ENCODE measurements around the gene THSD7A.

Gene THSD7A

GRCh38 chr7:11625669-11626068 is 206.3 kb downstream of the THSD7A start:
- no peak overlapping the region for H3K27ac ChIP-seq (ENCODE audit: insufficient read depth in 1 of 2, low read depth in 1 of 2, low read length in 2 of 2, poor library complexity in 1 of 2, severe bottlenecking in 2 of 2)
- H3K27me3 ChIP-seq (replicated peaks in 2 of 5; ENCODE audit: control insufficient read depth in 4 of 5, insufficient read depth in 5 of 5, low read length in 4 of 5) = no peaks in the 10 kb centered on the region
- peaks cover 0 to 3% (median 0%) of the 10 kb centered on the region in 5 experiments for H3K9me3 ChIP-seq (ENCODE audit: control extremely low read depth in 1 of 5, control insufficient read depth in 4 of 5, insufficient read depth in 2 of 5, low read depth in 1 of 5, low read length in 4 of 5)
- WGBS (ENCODE audit: insufficient coverage) = no CpG with 5 or more reads among the region's 2 CpGs
- no peaks in the 10 kb centered on the region for H3K36me3 ChIP-seq (ENCODE audit: control insufficient read depth in 4 of 4, insufficient read depth in 4 of 4, low read length in 3 of 4)
- no peak for DNase-seq
- ChIA-PET POLR2A (no interaction called here), CTCF (no interaction called here)
- H3K4me1 ChIP-seq (ENCODE audit: control extremely low read depth in 1 of 4, control insufficient read depth in 4 of 4, insufficient read depth in 4 of 4, low read length in 3 of 4) = no peaks in the 10 kb centered on the region
- H3K4me3 ChIP-seq (ENCODE audit: control insufficient read depth in 1 of 7, extremely low read depth in 1 of 7, insufficient read depth in 4 of 7, low read depth in 2 of 7, low read length in 6 of 7) = no peak overlapping the region

DNA sequence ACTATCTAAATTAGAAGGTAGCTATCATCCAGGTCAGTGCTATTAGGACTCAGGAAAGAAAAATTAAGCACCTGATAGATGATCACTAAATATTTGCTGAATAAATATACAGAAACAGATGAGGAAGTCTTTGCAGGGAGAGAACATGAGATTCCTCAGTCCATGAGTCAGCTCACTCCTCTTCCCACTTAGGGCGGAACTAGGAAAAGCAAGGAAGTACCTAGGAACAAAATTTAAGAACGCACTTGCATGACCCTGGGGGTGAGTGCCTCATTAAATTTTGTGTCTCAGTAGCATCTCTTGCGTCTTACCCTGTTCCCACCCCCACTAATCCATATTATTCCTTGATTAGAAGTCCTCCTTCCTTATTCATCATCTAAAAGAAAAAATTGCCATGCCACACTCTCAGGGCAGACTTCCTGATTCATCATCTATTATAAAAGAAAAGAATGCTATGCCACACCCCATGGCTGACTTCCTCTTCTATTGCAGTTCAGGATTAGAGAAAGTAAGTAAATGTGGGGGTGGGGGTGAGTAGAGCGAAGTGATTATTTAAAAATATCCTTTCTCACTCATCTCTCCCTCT is 208.8 kb downstream of the THSD7A start:
- POLR2A ChIA-PET = no interaction called here

DNA sequence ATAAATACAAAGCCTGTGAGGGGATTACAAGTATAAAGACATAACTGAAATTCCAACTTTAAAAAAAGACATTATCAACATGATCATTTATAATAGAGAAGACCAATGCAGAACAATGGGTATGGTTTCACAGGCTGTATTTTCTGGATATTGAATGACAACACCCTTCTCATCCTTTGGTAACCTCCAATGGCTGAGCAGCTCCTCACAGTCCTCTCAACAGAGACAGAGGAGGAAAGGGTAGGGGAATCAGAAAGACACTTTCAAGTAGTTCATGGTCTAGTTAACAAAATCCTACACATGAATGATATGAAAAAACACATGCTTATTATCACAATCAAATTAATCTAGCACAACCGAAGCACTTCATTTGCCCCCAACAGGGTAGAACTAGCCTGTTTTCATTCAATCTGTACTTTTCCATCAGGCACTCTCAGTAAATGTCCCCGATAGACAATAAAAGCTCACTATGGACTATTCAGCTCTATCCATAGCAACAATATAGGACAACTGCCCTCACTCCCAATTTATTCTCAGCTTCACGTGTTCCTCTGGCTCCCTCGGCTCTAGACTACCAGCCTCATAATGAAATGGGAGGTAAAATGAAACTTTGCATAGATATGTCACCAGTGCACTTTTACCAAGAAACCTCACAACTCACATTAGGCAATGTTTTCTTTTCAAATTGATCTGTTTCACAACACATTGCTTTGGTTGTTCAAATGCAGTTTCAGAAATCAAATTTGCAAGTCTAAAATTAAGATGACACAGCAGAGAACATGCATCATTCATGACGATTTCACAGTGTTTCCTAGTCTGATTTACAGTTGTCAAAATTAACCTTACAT is 211.4 kb downstream of the THSD7A start:
- 96% methylated on average over 3 of the region's 5 CpGs for WGBS (ENCODE audit: insufficient coverage)
- no peak overlapping the region for H3K27ac ChIP-seq (ENCODE audit: insufficient read depth in 1 of 2, low read depth in 1 of 2, low read length in 2 of 2, poor library complexity in 1 of 2, severe bottlenecking in 2 of 2)
- H3K4me1 ChIP-seq (ENCODE audit: control extremely low read depth in 1 of 4, control insufficient read depth in 4 of 4, insufficient read depth in 4 of 4, low read length in 3 of 4) = no peaks in the 10 kb centered on the region
- no peak for DNase-seq
- ChIA-PET CTCF (no interaction called here), POLR2A (no interaction called here)
- H3K9me3 ChIP-seq (ENCODE audit: control extremely low read depth in 1 of 5, control insufficient read depth in 4 of 5, insufficient read depth in 2 of 5, low read depth in 1 of 5, low read length in 4 of 5) = no peaks in the 10 kb centered on the region
- no peaks in the 10 kb centered on the region for H3K27me3 ChIP-seq (replicated peaks in 2 of 5; ENCODE audit: control insufficient read depth in 4 of 5, insufficient read depth in 5 of 5, low read length in 4 of 5)
- H3K4me3 ChIP-seq (ENCODE audit: control insufficient read depth in 1 of 7, extremely low read depth in 1 of 7, insufficient read depth in 4 of 7, low read depth in 2 of 7, low read length in 6 of 7) = no peak overlapping the region
- no peaks in the 10 kb centered on the region for H3K36me3 ChIP-seq (ENCODE audit: control insufficient read depth in 4 of 4, insufficient read depth in 4 of 4, low read length in 3 of 4)

More for the DNA sequence above, 208.8 kb downstream of the THSD7A start:
- Histone ChIP-seq H3K36me3 (ENCODE audit: control insufficient read depth in 4 of 4, insufficient read depth in 4 of 4, low read length in 3 of 4) (no peaks in the 10 kb centered on the region), H3K27me3 (replicated peaks in 2 of 5; ENCODE audit: control insufficient read depth in 4 of 5, insufficient read depth in 5 of 5, low read length in 4 of 5) (no peaks in the 10 kb centered on the region), H3K4me3 (ENCODE audit: control insufficient read depth in 1 of 7, extremely low read depth in 1 of 7, insufficient read depth in 4 of 7, low read depth in 2 of 7, low read length in 6 of 7) (no peak overlapping the region), H3K27ac (ENCODE audit: insufficient read depth in 1 of 2, low read depth in 1 of 2, low read length in 2 of 2, poor library complexity in 1 of 2, severe bottlenecking in 2 of 2) (no peak overlapping the region), H3K9me3 (ENCODE audit: control extremely low read depth in 1 of 5, control insufficient read depth in 4 of 5, insufficient read depth in 2 of 5, low read depth in 1 of 5, low read length in 4 of 5) (no peaks in the 10 kb centered on the region), H3K4me1 (ENCODE audit: control extremely low read depth in 1 of 4, control insufficient read depth in 4 of 4, insufficient read depth in 4 of 4, low read length in 3 of 4) (no peaks in the 10 kb centered on the region)
- no peak for DNase-seq
- 100% methylated on average over 2 of the region's 4 CpGs for WGBS (ENCODE audit: insufficient coverage)
- CTCF ChIA-PET = no interaction called here

DNA sequence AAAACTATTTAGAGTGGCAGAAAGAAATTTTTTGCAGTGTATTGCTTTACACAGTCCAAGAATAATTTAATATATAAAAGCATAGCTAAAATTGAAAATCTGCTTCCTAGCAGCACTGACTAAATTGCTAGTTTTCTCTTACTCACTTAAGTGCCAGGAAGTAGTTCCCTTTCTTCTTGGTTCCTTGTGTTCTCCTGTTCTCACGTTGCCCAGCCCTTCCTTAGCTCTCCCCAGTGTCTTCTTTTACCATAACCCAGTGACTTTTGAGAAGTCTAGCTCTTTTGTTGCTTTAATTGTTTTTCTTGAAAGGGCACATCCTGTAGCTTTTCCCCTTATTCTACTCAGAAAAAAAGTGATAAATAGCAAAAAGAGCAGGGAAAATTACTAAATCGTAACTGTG is 215.5 kb downstream of the THSD7A start:
- H3K4me1 ChIP-seq (ENCODE audit: control extremely low read depth in 1 of 4, control insufficient read depth in 4 of 4, insufficient read depth in 4 of 4, low read length in 3 of 4) = no peaks in the 10 kb centered on the region
- H3K27ac ChIP-seq (ENCODE audit: insufficient read depth in 1 of 2, low read depth in 1 of 2, low read length in 2 of 2, poor library complexity in 1 of 2, severe bottlenecking in 2 of 2) = no peak overlapping the region
- H3K36me3 ChIP-seq (ENCODE audit: control insufficient read depth in 4 of 4, insufficient read depth in 4 of 4, low read length in 3 of 4) = no peaks in the 10 kb centered on the region
- POLR2A ChIA-PET = no interaction called here
- DNase-seq = no peak
- H3K4me3 ChIP-seq (ENCODE audit: control insufficient read depth in 1 of 7, extremely low read depth in 1 of 7, insufficient read depth in 4 of 7, low read depth in 2 of 7, low read length in 6 of 7) = no peak overlapping the region
- no peaks in the 10 kb centered on the region for H3K27me3 ChIP-seq (replicated peaks in 2 of 5; ENCODE audit: control insufficient read depth in 4 of 5, insufficient read depth in 5 of 5, low read length in 4 of 5)
- WGBS (ENCODE audit: insufficient coverage) = 57% methylated on average over 1 of the region's 2 CpGs
- no peaks in the 10 kb centered on the region for H3K9me3 ChIP-seq (ENCODE audit: control extremely low read depth in 1 of 5, control insufficient read depth in 4 of 5, insufficient read depth in 2 of 5, low read depth in 1 of 5, low read length in 4 of 5)
- CTCF ChIA-PET = no interaction called here

DNA sequence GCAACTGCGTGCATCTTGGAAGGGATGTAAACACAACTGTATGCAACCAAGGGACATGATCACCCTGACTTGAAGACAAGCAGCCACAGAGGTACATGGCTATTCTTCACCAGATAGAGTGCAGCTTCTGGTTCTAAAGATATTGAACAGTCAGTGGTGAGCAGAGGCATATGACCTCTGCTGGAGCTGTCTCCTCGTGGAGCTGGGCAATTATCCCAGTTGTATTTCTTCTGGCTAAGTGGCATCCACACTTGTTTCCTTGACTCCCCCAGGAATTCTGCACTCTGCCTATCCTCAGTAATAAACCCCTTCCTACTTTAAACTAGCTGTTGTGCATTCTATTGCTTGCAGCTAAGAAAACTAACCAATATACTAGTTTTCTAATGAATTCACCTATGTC is 216.8 kb downstream of the THSD7A start:
- no peak for DNase-seq
- WGBS (ENCODE audit: insufficient coverage) = 94% methylated on average over 2 of the region's 2 CpGs
- H3K4me1 ChIP-seq (ENCODE audit: control extremely low read depth in 1 of 4, control insufficient read depth in 4 of 4, insufficient read depth in 4 of 4, low read length in 3 of 4) = no peaks in the 10 kb centered on the region
- H3K27me3 ChIP-seq (replicated peaks in 2 of 5; ENCODE audit: control insufficient read depth in 4 of 5, insufficient read depth in 5 of 5, low read length in 4 of 5) = no peaks in the 10 kb centered on the region
- POLR2A ChIA-PET = no interaction called here
- no peak overlapping the region for H3K4me3 ChIP-seq (ENCODE audit: control insufficient read depth in 1 of 7, extremely low read depth in 1 of 7, insufficient read depth in 4 of 7, low read depth in 2 of 7, low read length in 6 of 7)
- no peaks in the 10 kb centered on the region for H3K36me3 ChIP-seq (ENCODE audit: control insufficient read depth in 4 of 4, insufficient read depth in 4 of 4, low read length in 3 of 4)
- no peak overlapping the region for H3K27ac ChIP-seq (ENCODE audit: insufficient read depth in 1 of 2, low read depth in 1 of 2, low read length in 2 of 2, poor library complexity in 1 of 2, severe bottlenecking in 2 of 2)
- CTCF ChIA-PET = no interaction called here
- H3K9me3 ChIP-seq (ENCODE audit: control extremely low read depth in 1 of 5, control insufficient read depth in 4 of 5, insufficient read depth in 2 of 5, low read depth in 1 of 5, low read length in 4 of 5) = no peaks in the 10 kb centered on the region

DNA sequence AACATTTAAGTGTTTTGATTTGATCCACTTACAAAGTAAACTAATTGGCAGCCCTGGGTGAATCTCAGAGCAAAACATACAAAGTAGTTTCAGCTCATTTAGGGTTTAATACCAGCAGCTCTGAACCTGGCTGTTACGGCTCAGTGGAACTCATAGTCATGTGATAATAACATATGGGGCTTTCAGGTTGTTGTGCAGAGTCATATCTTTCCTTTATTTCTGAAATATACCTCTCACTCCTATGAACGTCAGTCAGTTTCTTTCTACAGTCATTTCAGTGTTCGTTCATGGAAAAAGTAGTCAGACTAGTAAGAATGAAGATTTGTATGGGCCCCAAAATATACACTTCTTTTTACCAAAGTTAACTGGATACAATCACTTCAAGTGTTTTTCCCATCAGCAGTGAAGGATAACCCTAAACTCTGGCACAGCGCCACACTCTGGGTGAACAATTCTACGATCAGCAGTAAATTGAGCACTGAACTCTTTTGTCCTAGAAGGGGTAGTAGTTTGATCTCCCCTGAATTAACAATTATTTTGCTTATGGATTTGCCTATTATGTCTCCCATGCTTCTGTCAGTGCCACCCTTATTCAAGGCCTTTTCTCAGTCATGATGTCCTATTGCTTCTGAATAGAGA is 218.6 kb downstream of the THSD7A start:
- Histone ChIP-seq H3K4me1 (ENCODE audit: control extremely low read depth in 1 of 4, control insufficient read depth in 4 of 4, insufficient read depth in 4 of 4, low read length in 3 of 4) (no peaks in the 10 kb centered on the region), H3K36me3 (ENCODE audit: control insufficient read depth in 4 of 4, insufficient read depth in 4 of 4, low read length in 3 of 4) (no peaks in the 10 kb centered on the region), H3K9me3 (ENCODE audit: control extremely low read depth in 1 of 5, control insufficient read depth in 4 of 5, insufficient read depth in 2 of 5, low read depth in 1 of 5, low read length in 4 of 5) (no peaks in the 10 kb centered on the region), H3K27ac (ENCODE audit: insufficient read depth in 1 of 2, low read depth in 1 of 2, low read length in 2 of 2, poor library complexity in 1 of 2, severe bottlenecking in 2 of 2) (no peak overlapping the region), H3K4me3 (ENCODE audit: control insufficient read depth in 1 of 7, extremely low read depth in 1 of 7, insufficient read depth in 4 of 7, low read depth in 2 of 7, low read length in 6 of 7) (no peak overlapping the region), H3K27me3 (replicated peaks in 2 of 5; ENCODE audit: control insufficient read depth in 4 of 5, insufficient read depth in 5 of 5, low read length in 4 of 5) (no peaks in the 10 kb centered on the region)
- ChIA-PET POLR2A (no interaction called here), CTCF (no interaction called here)
- 100% methylated on average over 2 of the region's 5 CpGs for WGBS (ENCODE audit: insufficient coverage)
- DNase-seq = no peak

DNA sequence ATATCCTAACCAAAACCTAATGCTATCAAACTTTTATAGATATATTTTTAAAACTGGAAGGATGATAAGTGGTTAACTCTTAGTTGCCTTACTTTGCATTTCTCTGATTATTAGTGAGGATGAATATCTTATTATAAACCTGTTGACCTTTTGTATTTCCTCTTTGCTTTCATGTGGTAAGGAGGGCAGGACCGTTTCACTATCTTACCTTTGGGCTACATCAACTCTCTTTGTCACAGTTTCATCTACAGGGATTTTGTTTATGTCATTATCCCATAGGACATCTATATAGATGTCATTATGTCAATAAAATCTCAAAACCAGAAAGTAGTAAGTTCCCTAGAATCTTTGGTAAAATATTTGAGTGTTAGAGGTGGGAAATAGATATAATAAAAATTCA is 219.3 kb downstream of the THSD7A start:
- H3K27me3 ChIP-seq (replicated peaks in 2 of 5; ENCODE audit: control insufficient read depth in 4 of 5, insufficient read depth in 5 of 5, low read length in 4 of 5) = no peaks in the 10 kb centered on the region
- H3K36me3 ChIP-seq (ENCODE audit: control insufficient read depth in 4 of 4, insufficient read depth in 4 of 4, low read length in 3 of 4) = no peaks in the 10 kb centered on the region
- no peak overlapping the region for H3K27ac ChIP-seq (ENCODE audit: insufficient read depth in 1 of 2, low read depth in 1 of 2, low read length in 2 of 2, poor library complexity in 1 of 2, severe bottlenecking in 2 of 2)
- WGBS (ENCODE audit: insufficient coverage) = no CpG with 5 or more reads among the region's 1 CpG
- DNase-seq = no peak
- ChIA-PET POLR2A (no interaction called here), CTCF (no interaction called here)
- H3K4me3 ChIP-seq (ENCODE audit: control insufficient read depth in 1 of 7, extremely low read depth in 1 of 7, insufficient read depth in 4 of 7, low read depth in 2 of 7, low read length in 6 of 7) = no peak overlapping the region
- H3K4me1 ChIP-seq (ENCODE audit: control extremely low read depth in 1 of 4, control insufficient read depth in 4 of 4, insufficient read depth in 4 of 4, low read length in 3 of 4) = no peaks in the 10 kb centered on the region
- no peaks in the 10 kb centered on the region for H3K9me3 ChIP-seq (ENCODE audit: control extremely low read depth in 1 of 5, control insufficient read depth in 4 of 5, insufficient read depth in 2 of 5, low read depth in 1 of 5, low read length in 4 of 5)

Data from common myeloid progenitor, CD34-positive (primary cell).